Hematopoietic multipotent progenitor cell treated with erythropoietin and hydrocortisone succinate and interleukin-3 and kit ligand, for 15 days (in vitro differentiated cells): ENCODE results near the gene CD244.

Experiments
- DNase-seq: peaks from one replicate; pipeline ENCODE4 v3.0.0-alpha.2; 2015; ENCODE audit warnings: low spot score

CD244 gene

DNA sequence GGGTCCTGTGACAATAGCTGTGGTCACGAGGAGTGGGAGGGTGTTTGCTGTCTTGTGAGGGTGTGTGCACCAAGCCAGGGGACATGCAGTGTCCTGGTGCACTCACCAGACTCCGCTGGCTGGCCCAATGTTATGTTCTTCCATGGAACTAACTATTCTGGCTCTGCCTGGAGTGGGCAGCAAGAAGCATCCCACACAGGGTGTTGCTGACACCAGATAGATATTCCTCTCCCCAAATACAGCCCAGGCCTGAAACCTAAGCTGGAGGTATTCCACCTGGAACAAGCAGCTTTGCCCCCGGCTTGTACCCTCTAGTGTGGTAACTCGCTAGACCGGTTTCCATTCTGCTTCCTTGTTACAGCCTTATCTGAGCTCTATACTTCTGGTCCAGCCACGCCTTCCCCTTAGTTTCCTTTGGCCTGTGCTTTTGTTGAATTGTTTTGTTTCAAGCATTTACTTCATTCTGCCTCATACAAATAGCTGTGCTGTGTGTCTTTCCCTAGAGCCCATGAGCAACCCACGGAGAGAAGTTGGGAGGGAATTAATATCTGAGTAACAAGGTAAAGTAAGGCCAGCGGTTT lies 81.4 kb downstream of the CD244 start:
- no peak for DNase-seq

DNA sequence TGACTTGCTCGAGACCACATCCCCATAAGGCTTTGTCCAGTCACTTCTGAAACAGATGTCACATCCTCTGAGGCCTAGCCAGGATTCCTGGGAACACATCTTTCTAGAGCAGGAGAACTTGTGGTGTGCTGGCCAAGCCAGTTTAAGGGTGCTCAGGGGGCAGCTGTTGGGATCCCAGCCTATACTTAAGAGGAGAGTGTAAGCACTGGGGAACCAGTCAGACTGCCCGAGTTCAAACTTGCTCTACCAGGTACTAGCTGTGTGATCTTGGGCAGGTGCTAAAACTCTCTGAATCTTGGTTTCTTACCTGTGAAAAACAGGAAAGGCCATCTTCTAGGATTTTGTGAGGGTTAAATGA lies 82.3 kb downstream of the CD244 start:
- DNase-seq: no peak
